AG04450 (cell line): ENCODE results near the gene RPP30. TPM values are rescaled to one million over a fixed set of nuclear protein-coding genes. Genes with fewer than 3 reads are reported as not detected.
"Not testable (repeated sequence)": the region's sequence is repeated elsewhere in the genome, so short reads cannot be mapped to it uniquely, and the experiment has no call there.

Experiments used
- CTCF ChIA-PET: fragments of 300-600, 350-600 bp; formaldehyde crosslinking; extraction: SDS; loops from one replicate; lab custom pipeline; 2022; ENCODE audit warnings: antibody characterized with exemption, inconsistent platforms; lab: Charles Lee
- POLR2A ChIA-PET: fragments of 350-600 bp; formaldehyde crosslinking; extraction: SDS; loops from one replicate; lab custom pipeline; 2021; ENCODE audit warnings: antibody characterized with exemption, inconsistent platforms; lab: Yijun Ruan, JAX
- DNase-seq: peaks from one replicate; pipeline ENCODE4 v3.0.0-alpha.2; 2011; ENCODE audit warnings: low read depth, low spot score
- H3K27ac ChIP-seq: one replicate; pipeline ENCODE4 v1.5.1; 2012; ENCODE audit warnings: low read depth, low read length, control low read depth
- H3K27me3 ChIP-seq: one replicate; pipeline ENCODE4 v1.6.0; 2012; ENCODE audit warnings: low read length; ENCODE audit not compliant: control insufficient read depth, insufficient read depth
- H3K4me3 ChIP-seq: 2 replicates; pipeline ENCODE4 v1.5.1; 2011; ENCODE audit warnings: mild to moderate bottlenecking, low read depth, low read length, control low read depth
- H3K9me3 ChIP-seq: 2 replicates; pipeline ENCODE4 v1.5.1; 2012; ENCODE audit warnings: low read length; ENCODE audit not compliant: control insufficient read depth, insufficient read depth
- CTCF ChIP-seq: IDR thresholded peaks from 2 replicates; pipeline ENCODE4 v1.5.1; 2011; ENCODE audit warnings: low read depth, low read length, control low read depth, inconsistent platforms
- polyA plus RNA-seq: library from polyadenylated mRNA; depleted of rRNA; stranded (reverse); fragments of >200 nt; gene quantifications from 2 replicates; pipeline ENCODE4 v1.2.3, GENCODE V29; 2011

RPP30 gene
- polyA plus RNA-seq, 1 experiment = 43.7 TPM

- Histone ChIP-seq H3K4me3 (no peak overlapping the region), H3K9me3 (no peaks in the 10 kb centered on the region), H3K27ac (no peak overlapping the region), H3K27me3 (no peaks in the 10 kb centered on the region)
- ChIA-PET POLR2A (no interaction called here), CTCF (no interaction called here)
- no peak for TF ChIP-seq CTCF
- DNase-seq = no peak
Measured at GRCh38 chr10:90936276-90936659, 64.5 kb downstream of the RPP30 start.

GRCh38 chr10:90937645-90938258, 66.0 kb downstream of the RPP30 start:
- ChIA-PET CTCF (no interaction called here), POLR2A (no interaction called here)
- no peak overlapping the region for H3K27ac ChIP-seq
- no peaks in the 10 kb centered on the region for H3K9me3 ChIP-seq
- no peak for TF ChIP-seq CTCF
- no peaks in the 10 kb centered on the region for H3K27me3 ChIP-seq
- no peak for DNase-seq
- H3K4me3 ChIP-seq = no peak overlapping the region

- Histone ChIP-seq H3K27ac (no peak overlapping the region), H3K27me3 (no peaks in the 10 kb centered on the region), H3K4me3 (no peak overlapping the region), H3K9me3 (no peaks in the 10 kb centered on the region)
- TF ChIP-seq CTCF = no peak
- ChIA-PET CTCF (no interaction called here), POLR2A (no interaction called here)
- no peak for DNase-seq
Measured at GRCh38 chr10:90939116-90939515, 67.3 kb downstream of the RPP30 start.

- ChIA-PET CTCF (interaction anchor here (1.3 kb wide), 1 partner anchor 66 kb away, joined by 4 read pairs; no protein-coding TSS in a partner anchor), POLR2A (no interaction called here)
- H3K27me3 ChIP-seq = no peaks in the 10 kb centered on the region
- no peak overlapping the region for H3K27ac ChIP-seq
- TF ChIP-seq CTCF = no peak
- H3K9me3 ChIP-seq = no peaks in the 10 kb centered on the region
- DNase-seq = no peak
- no peak overlapping the region for H3K4me3 ChIP-seq
Measured at GRCh38 chr10:90939648-90940047, 67.9 kb downstream of the RPP30 start.

GRCh38 chr10:90942980-90943379, 71.2 kb downstream of the RPP30 start:
- H3K27ac ChIP-seq, DNase-seq, POLR2A ChIA-PET, H3K27me3 ChIP-seq, H3K4me3 ChIP-seq, H3K9me3 ChIP-seq: not testable (repeated sequence)
- CTCF ChIA-PET = interaction anchor here (0.7 to 4.1 kb wide), 3 partner anchors 32 to 283 kb away, joined by 3 to 13 read pairs (median 10); no protein-coding TSS in a partner anchor
